ENCODE data around the gene MVB12B.

- TF ChIP-seq REST (IDR thresholded peaks at IDR 0.05; ENCODE audit: borderline replicate concordance), result no peak
- no peak for TF ChIP-seq POLR2AphosphoS5 (IDR thresholded peaks at IDR 0.05)
- no peak for TF ChIP-seq CTCF (IDR thresholded peaks at IDR 0.05; ENCODE audit: poor library complexity, severe bottlenecking)
- no peak for TF ChIP-seq EP300 (conservative IDR thresholded peaks at IDR 0.05; ENCODE audit: poor library complexity, severe bottlenecking)
- TF ChIP-seq TAF1 (IDR thresholded peaks at IDR 0.05; ENCODE audit: low read depth), result no peak
- TF ChIP-seq RAD21 (conservative IDR thresholded peaks at IDR 0.05), result no peak
- TF ChIP-seq EZH2 (IDR thresholded peaks at IDR 0.05; ENCODE audit: borderline replicate concordance, insufficient read depth, low read length, poor library complexity, severe bottlenecking), result no peak
Measured at GRCh38 chr9:126372716-126373115, 46.1 kb downstream of the MVB12B start.
